GM12878 (cell line): ENCODE measurements around the gene TBX10. TPM values are rescaled to one million over a fixed set of nuclear protein-coding genes. Genes with fewer than 3 reads are reported as not detected.

ENCODE experiments used
- ASH2L ChIP-seq: fragments of 300-600, 200-600 bp; sonication (generic); IDR thresholded peaks from 2 replicates; pipeline ENCODE4 v1.6.1; 2017; ENCODE audit warnings: low read depth, mild to moderate bottlenecking, borderline replicate concordance
- BRCA1 ChIP-seq: IDR thresholded peaks from 2 replicates; pipeline ENCODE4 v1.6.1; 2011; ENCODE audit warnings: low read depth, low read length, improper control_type of control experiment
- CEBPB ChIP-seq, 2 experiments: fragments of 150-350 bp in 1 of 2; IDR thresholded peaks; 2 replicates each; pipeline ENCODE4 v1.6.1; 2012 to 2014; ENCODE audit warnings: low read depth in 2 of 2, low read length in 2 of 2, borderline replicate concordance in 1 of 2, inconsistent platforms in 1 of 2
- HDGF ChIP-seq: fragments of 450-650 bp; IDR thresholded peaks from 2 replicates; pipeline ENCODE4 v1.6.1; 2016; ENCODE audit warnings: antibody characterized with exemption
- LARP7 ChIP-seq: fragments of 450-650 bp; IDR thresholded peaks from 2 replicates; pipeline ENCODE4 v1.6.1; 2017; ENCODE audit warnings: mild to moderate bottlenecking
- MTA3 ChIP-seq: IDR thresholded peaks from 2 replicates; pipeline ENCODE4 v1.6.1; 2012; ENCODE audit warnings: low read length, inconsistent platforms, borderline replicate concordance
- NFYA ChIP-seq: IDR thresholded peaks from 2 replicates; pipeline ENCODE4 v1.6.1; 2011; ENCODE audit warnings: low read depth, mild to moderate bottlenecking, low read length, improper control_type of control experiment, borderline replicate concordance
- POLR2A ChIP-seq: IDR thresholded peaks from 2 replicates; pipeline ENCODE4 v1.6.1; 2011; ENCODE audit warnings: low read depth, mild to moderate bottlenecking, low read length
- POU2F2 ChIP-seq: IDR thresholded peaks from 3 replicates; pipeline ENCODE4 v1.6.1; 2011; ENCODE audit warnings: low read depth, mild to moderate bottlenecking, low read length, borderline replicate concordance
- RAD21 ChIP-seq: IDR thresholded peaks from 2 replicates; pipeline ENCODE4 v1.6.1; 2011; ENCODE audit warnings: mild to moderate bottlenecking, low read depth, low read length, moderate library complexity; ENCODE audit not compliant: insufficient read depth
- SREBF1 ChIP-seq: IDR thresholded peaks from 2 replicates; pipeline ENCODE4 v1.6.1; 2012; ENCODE audit warnings: mild to moderate bottlenecking, low read length
- TBL1XR1 ChIP-seq: IDR thresholded peaks from 2 replicates; pipeline ENCODE4 v1.6.1; 2012; ENCODE audit warnings: low read depth, low read length, improper control_type of control experiment
- TCF3 ChIP-seq: IDR thresholded peaks from 2 replicates; pipeline ENCODE4 v1.6.1; 2012; ENCODE audit warnings: low read depth, mild to moderate bottlenecking, low read length, borderline replicate concordance; ENCODE audit not compliant: insufficient read depth
- ZBED1 ChIP-seq: IDR thresholded peaks from 2 replicates; pipeline ENCODE4 v1.6.1; 2016; ENCODE audit warnings: borderline replicate concordance
- ZBTB33 ChIP-seq: fragments of 450-650 bp; IDR thresholded peaks from 2 replicates; pipeline ENCODE4 v1.6.1; 2017; ENCODE audit warnings: mild to moderate bottlenecking
- ZNF622 ChIP-seq: fragments of 450-650 bp; IDR thresholded peaks from 2 replicates; pipeline ENCODE4 v1.6.1; 2017; ENCODE audit warnings: mild to moderate bottlenecking, inconsistent platforms
- polyA plus RNA-seq, 11 experiments: library from polyadenylated mRNA; depleted of rRNA in 4 of 11; unstranded in 6 of 11; stranded (reverse) in 5 of 11; fragments of >200 nt; fragmentation: Nextera tagmentation in 4 of 11; fragmentation: Illumina TruSeq in 1 of 11; extraction: Ambion mirVana in 4 of 11; extraction: Trizol in 1 of 11; gene quantifications; 1 replicate in 1 of 11; 2 replicates in 10 of 11; pipeline versions ENCODE4 v1.2.1 to v1.2.3, GENCODE V29; 2011 to 2016; ENCODE audit warnings: inconsistent platforms in 2 of 11, missing spikeins in 2 of 11, low read depth in 1 of 11
- total RNA-seq, 4 experiments: library from RNA; depleted of rRNA in 3 of 4; stranded (reverse); fragments of >200 nt in 3 of 4; fragmentation: Illumina TruSeq in 1 of 4; extraction: Trizol in 1 of 4; gene quantifications; 2 replicates each; pipeline versions ENCODE4 v1.2.1 to v1.2.3, GENCODE V29; 2013 to 2021
- TF ChIP-seq, protein P1 (sequence below), 3 experiments: IDR thresholded peaks in 2 of 3; conservative IDR thresholded peaks in 1 of 3; 2 replicates each; pipeline ENCODE4 v1.5.1; 2011; ENCODE audit warnings: low read depth in 3 of 3, low read length in 3 of 3, mild to moderate bottlenecking in 3 of 3, control low read depth in 2 of 3, moderate library complexity in 2 of 3, inconsistent platforms in 1 of 3, mixed read lengths in 1 of 3; ENCODE audit not compliant: control insufficient read depth in 2 of 3, insufficient read depth in 1 of 3; ENCODE audit errors: extremely low read depth in 1 of 3
- TF ChIP-seq, protein P2 (sequence below): fragments of 450-650 bp; IDR thresholded peaks from 2 replicates; pipeline ENCODE4 v1.6.1; 2016; ENCODE audit warnings: mild to moderate bottlenecking

TBX10 gene
- total and polyA plus RNA-seq, 10 of the 15 experiments (the other 5 are each of a cell fraction or from before 2014, with no cell fraction given) = 0.10 to 0.44 (median 0.20) TPM; not detected in 4

- TF ChIP-seq CEBPB (IDR thresholded peaks at IDR 0.05; ENCODE audit: borderline replicate concordance in 1 of 2, low read depth in 2 of 2, low read length in 2 of 2) (no peak), ZBTB33 (peak; percentile 92), POLR2A (peak; percentile 43; the same call in 1 of the 2 replicates), RAD21 (peak; percentile 52), ZBED1 (no peak), TCF3 (peak; percentile 63; the same call in 1 of the 2 replicates), LARP7 (peak; percentile 39; the same call in 1 of the 2 replicates), POU2F2 (no peak), SREBF1 (no peak), MTA3 (no peak), ZNF622 (no peak), ASH2L (no peak), TBL1XR1 (no peak), NFYA (no peak), HDGF (0 out of 2 replicates have a peak, but pooled peaks have one; percentile 32), BRCA1 (no peak)
- TF ChIP-seq, protein P1, sequence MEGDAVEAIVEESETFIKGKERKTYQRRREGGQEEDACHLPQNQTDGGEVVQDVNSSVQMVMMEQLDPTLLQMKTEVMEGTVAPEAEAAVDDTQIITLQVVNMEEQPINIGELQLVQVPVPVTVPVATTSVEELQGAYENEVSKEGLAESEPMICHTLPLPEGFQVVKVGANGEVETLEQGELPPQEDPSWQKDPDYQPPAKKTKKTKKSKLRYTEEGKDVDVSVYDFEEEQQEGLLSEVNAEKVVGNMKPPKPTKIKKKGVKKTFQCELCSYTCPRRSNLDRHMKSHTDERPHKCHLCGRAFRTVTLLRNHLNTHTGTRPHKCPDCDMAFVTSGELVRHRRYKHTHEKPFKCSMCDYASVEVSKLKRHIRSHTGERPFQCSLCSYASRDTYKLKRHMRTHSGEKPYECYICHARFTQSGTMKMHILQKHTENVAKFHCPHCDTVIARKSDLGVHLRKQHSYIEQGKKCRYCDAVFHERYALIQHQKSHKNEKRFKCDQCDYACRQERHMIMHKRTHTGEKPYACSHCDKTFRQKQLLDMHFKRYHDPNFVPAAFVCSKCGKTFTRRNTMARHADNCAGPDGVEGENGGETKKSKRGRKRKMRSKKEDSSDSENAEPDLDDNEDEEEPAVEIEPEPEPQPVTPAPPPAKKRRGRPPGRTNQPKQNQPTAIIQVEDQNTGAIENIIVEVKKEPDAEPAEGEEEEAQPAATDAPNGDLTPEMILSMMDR (IDR thresholded peaks at IDR 0.05 in 2 of 3, conservative IDR thresholded peaks at IDR 0.05 in 1 of 3; ENCODE audit: control insufficient read depth in 2 of 3, extremely low read depth in 1 of 3, insufficient read depth in 1 of 3, low read depth in 3 of 3, low read length in 3 of 3) = peak; percentile 71 to 72 (median 72)
- TF ChIP-seq, protein P2, sequence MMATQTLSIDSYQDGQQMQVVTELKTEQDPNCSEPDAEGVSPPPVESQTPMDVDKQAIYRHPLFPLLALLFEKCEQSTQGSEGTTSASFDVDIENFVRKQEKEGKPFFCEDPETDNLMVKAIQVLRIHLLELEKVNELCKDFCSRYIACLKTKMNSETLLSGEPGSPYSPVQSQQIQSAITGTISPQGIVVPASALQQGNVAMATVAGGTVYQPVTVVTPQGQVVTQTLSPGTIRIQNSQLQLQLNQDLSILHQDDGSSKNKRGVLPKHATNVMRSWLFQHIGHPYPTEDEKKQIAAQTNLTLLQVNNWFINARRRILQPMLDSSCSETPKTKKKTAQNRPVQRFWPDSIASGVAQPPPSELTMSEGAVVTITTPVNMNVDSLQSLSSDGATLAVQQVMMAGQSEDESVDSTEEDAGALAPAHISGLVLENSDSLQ = no peak
Observed at GRCh38 chr11:67648140-67648795, 8.7 kb upstream of the TBX10 start (continued).
